NK-92 (cell line): ENCODE measurements around the gene RBM23.
"Not testable (repeated sequence)": the region's sequence is repeated elsewhere in the genome, so short reads cannot be mapped to it uniquely, and the experiment has no call there.

Experiments used
- DNase-seq: peaks from one replicate; lab custom pipeline; 2025; ENCODE audit not compliant: unreplicated experiment; lab: John Stamatoyannopoulos, UW

The RBM23 gene

DNA sequence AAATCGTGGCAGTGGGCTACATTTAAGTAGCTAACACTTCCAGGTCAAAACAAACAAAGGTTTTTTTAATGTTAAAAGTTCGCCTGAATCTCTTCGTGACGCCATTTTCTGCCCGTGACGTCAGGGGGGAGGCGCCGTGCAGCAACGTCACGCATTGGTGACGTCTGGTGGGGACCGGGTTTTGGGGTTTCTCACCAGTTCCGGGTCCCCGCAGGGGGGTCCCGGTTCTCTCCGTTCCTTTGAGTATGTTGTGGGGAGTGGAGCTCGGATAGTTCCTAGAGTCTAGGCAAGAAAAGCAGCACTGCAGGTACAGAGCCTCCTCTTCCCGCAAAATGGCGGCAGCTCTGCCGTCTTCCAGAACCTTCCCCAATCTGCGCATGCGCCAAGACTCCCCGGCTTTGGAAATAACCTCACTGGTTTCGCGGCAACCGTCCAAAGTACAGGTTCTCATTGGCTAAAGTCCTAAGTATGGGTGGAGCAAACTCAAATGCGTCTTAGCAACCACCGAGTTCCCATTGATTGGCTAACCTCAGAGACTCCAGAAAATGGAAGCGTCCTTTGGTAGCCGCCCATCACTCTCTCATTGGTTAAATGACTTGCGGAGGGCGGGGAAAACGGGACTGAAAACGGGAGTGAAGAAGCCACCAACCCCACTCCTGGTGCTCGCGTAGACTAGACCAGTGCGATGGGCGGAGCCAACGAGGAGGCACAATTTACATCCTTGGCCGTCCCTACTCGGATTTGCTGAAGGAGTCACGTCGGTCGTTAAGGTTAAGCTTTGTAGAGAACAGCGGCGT, at the start of gene RBM23:
RBM23 (minus strand) TSS at position 346 of the 797 bp plus-strand sequence.
- DNase-seq, result peak; percentile 100

DNA sequence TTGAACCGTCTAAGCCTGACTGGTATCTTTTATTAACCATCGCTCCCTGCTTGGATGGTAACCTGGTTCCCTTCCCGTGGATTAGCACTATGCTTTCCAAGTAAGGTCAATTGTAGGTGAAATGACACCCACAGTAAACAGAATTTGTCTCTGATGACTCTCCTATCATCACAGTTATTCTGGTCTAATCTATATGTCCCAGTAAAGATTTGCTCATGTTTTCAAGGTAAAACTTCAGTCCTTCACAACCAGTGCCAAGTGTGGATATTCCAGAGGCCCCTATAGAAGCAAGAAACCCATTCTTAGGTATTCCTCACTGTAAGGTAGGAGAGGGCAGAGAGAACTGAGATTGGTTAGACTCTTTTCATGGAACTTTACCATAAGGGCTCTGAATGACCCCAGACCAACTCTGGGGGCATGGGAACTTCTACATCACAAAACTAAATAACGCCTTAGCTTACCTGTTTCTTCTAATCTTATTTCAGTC, 47.9 kb upstream of the RBM23 start:
- no peak for DNase-seq

DNA sequence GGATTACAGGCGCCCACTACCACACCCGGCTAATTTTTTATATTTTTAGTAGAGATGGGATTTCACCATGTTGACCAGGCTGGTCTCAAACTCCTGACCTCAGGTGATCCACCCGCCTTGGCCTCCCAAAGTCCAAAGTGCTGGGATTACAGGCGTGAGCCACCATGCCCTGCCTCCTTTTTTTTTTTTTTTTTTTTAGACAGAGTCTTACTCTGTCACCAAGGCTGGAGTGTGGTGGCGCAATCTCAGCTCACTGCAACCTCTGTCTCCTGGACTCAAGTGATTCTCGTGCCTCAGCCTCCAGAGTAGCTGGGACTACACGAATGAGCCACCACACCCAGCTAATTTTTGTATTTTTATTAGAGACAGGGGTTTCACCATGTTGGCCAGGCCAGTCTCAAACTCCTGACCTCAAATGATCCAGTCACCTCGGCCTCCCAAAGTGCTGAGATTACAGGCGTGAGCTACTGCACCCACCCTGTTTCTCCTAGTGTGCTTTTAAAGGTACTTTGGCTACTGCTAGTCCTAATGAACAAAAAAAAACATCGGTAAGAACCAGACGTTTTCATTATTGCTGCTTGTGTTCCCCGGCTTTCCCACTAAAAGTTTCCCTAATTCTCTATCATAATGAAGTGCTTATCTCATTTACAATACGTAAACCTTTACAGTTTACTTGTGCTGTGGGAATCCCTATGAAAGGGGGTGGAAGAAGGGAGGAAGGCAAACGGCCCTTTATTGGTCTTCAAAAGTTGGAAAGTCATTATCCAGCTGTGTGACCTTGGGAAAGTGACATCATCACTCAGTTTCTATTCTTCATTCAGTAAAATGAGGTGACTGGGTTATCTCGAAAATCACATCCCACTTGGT, 47.2 kb upstream of the RBM23 start:
- DNase-seq, result not testable (repeated sequence)

GRCh38 chr14:22962061-22962676, 43.2 kb upstream of the RBM23 start:
- DNase-seq, result no peak

DNA sequence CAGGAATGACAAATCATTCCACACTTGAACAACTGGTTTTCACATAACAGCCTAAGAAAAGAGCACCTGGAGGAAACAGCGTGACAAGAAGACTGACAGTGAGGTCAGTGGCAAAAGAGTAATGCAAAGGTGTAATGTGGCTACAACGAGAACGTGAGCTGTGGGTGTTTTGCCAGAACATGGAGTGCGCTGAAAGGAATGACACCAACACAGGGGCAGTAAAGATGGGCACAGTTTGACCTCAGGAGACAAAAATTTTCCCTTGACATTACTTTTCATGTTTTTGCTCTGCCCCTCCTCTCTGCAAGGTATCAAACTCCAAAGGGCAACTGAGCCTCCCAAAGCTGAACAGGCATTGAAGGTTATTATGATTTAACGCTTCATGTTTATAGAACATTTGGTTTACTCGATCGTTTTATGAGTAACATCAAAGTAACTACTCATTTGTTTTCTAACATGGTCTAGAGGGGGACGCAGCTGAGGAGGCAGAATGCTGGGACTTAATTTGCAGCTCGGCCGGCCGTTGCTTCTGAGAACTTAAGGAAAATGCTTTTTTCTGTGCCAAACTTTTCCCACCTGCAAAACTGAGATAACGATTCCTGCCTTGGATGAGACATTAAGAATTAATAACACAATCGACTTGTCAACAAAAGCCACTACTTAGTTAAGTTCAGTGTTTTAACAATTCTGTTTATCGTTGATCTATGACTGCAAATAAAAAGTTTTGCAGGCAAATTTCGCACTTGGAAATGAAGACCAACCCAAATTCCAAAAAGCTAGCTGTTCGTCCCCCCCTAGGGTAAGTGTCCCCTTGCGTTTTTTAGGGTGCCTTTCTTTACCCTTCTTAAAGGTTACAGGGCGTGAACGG, 37.0 kb upstream of the RBM23 start:
- DNase-seq, result no peak

- no peak for DNase-seq
These were observed 33.5 kb upstream of the RBM23 start for GRCh38 chr14:22952418-22952817.

- DNase-seq, result not testable (repeated sequence)
These were observed 32.8 kb upstream of the RBM23 start for GRCh38 chr14:22951795-22952194.

- DNase-seq, result no peak
These were observed 26.7 kb upstream of the RBM23 start for GRCh38 chr14:22945642-22946041.

DNA sequence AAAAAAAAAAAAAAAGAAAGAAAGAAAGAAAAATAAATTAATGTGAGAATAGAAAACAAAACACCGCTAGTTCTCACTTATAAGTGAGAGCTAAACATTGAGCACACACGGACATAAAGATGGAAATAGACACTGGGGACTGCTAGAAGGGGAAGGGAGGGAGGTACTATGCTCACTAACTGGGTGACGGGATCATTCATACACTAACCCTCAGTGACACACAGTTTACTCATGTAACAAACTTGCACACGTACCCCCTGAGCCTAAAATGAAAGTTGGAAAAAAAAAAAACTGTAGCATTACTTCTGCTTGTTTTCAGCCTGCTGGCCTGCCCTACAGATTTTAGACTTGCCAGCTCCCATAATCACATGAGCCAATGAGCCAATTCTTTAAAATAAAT, 20.7 kb upstream of the RBM23 start:
- DNase-seq, result no peak

- no peak for DNase-seq
These were observed 16.2 kb upstream of the RBM23 start for GRCh38 chr14:22935156-22935555.

DNA sequence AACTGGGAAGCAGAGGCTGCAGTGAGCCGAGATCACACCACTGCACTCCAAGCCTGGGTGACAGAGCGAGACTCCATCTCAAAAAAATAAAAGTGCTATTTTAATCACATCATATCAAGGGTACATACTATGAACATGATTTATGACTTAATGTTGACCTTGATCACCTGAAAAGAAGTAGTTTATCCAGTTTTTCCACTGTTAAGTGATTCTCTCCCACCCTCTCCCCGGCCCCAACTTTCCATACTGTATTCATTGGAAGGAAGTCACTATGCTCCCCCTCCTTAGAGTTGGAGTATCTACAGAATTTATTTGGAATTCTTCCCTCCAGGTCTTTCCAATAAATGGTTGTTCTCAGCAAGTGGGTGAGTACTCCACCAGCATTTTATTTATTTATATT, 13.2 kb upstream of the RBM23 start:
- no peak for DNase-seq

DNA sequence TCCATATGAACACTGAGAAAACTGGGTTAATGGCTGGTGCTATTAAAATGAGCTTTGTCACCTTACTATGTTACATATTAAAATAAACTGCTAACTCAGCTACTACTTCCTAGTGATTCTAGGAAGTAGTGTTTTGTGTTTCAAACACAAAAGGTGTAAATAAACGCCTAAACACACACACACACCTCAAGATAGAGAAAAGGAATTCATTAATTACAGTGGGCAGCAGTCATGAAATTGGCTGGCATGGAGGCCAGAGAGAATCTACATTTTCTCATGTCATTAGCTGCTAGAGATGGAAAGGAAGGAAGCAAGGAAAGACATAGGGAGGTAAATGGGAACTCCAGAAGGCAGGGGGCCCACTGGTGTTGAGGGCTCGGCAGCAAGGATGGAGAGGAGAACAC, 11.0 kb upstream of the RBM23 start:
- no peak for DNase-seq

GRCh38 chr14:22929104-22929960, 10.4 kb upstream of the RBM23 start, which contains the start of gene PRMT5:
PRMT5 (minus strand) TSS chr14:22929376; CDS start chr14:22929361, 15 bp downstream.
- DNase-seq, result peak; percentile 91

- no peak for DNase-seq
These were observed 9.5 kb upstream of the RBM23 start for GRCh38 chr14:22928237-22929103.

- no peak for DNase-seq
These were observed 7.4 kb upstream of the RBM23 start for GRCh38 chr14:22926316-22926715.

DNA sequence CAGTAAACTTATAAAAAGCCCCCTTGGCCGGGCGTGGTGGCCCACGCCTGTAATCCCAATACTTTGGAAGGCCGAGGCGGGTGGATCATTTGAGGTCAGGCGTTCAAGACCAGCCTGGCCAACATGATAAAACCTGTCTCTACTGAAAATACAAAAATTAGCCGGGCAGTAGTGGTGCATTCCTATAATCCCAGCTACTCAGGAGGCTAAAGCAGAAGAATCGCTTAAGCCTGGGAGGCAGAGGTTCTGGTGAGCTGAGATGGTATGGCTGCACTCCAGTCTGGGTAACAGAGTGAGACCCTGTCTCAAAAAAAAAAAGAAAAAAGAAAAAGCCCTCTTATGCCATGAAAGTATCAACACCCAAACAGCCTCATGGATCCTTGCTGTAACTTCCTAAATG, 6.6 kb upstream of the RBM23 start:
- no peak for DNase-seq

DNA sequence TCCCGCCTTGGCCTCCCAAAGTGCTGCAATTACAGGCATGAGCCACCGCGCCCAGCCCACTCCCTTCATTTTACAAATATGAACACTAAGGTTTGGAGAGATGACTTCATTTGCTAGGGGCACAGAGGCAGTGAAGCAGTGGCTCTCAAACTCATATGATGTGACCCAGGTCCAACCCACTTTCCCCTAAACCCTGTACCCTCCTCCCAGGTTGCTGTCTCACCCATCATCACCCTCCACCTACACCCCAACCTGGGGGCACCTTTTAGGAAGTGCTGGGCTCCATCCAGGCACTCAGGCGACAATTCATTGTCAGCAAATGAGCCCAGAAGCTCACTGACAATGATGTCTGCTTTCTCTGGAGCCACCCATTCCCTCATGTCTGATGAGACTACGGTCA, 4.8 kb upstream of the RBM23 start:
- no peak for DNase-seq

- DNase-seq, result no peak
These were observed 3.3 kb upstream of the RBM23 start for GRCh38 chr14:22922294-22922693.

DNA sequence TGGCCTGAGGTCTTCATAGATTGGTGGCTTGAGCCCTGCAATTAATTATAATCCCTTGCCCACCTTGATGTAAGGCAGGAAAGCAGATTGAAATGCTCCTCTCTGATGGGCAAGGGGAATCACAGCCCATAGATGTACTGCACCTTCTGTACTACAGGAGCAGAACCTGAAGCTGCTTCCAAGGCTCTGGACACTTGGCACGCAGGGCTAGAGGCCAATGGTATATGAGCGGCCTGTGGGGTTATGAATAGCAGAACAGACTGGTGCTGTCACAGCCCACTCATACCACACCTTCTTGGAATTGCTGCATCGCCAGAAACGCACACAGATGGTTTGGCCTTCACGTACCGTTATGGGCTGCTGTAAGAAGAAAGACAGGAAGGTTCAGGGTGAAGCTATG, 1.7 kb upstream of the RBM23 start:
- DNase-seq, result no peak
